Panc1 (cell line): ENCODE data around the gene CDH3. TPM values are rescaled to one million over a fixed set of nuclear protein-coding genes. Genes with fewer than 3 reads are reported as not detected.

Experiments used
- ATAC-seq: fragments of 200-7000 bp; cut with Tn5 transposase; 2 replicates; pipeline ENCODE4 v1.9.1; 2020; ENCODE audit warnings: mild to moderate bottlenecking, moderate library complexity
- BruUV-seq: library from RNA; stranded (reverse); fragments of 400-500 nt; replicated peaks from 2 replicates; lab custom pipeline; 2021; lab: Mats Ljungman, UMichigan
- CTCF ChIA-PET: fragments of 300-600 bp; sonication (Branson Sonifier 250); formaldehyde crosslinking; loops from one replicate; lab custom pipeline; 2022; ENCODE audit warnings: antibody characterized with exemption; lab: Charles Lee
- POLR2A ChIA-PET: fragments of 300-600 bp; sonication (Branson Sonifier 250); formaldehyde crosslinking; loops from one replicate; lab custom pipeline; 2022; ENCODE audit warnings: antibody characterized with exemption; lab: Charles Lee
- DNase-seq: peaks from one replicate; pipeline ENCODE4 v3.0.0-alpha.2; 2010; ENCODE audit warnings: low read depth, low spot score
- H3K27ac ChIP-seq: 2 replicates; pipeline ENCODE4 v1.5.1; 2011; ENCODE audit warnings: mild to moderate bottlenecking, low read length, inconsistent platforms
- H3K27me3 ChIP-seq: fragments of 200-500 bp; sonication (Bioruptor generic); 2 replicates; pipeline ENCODE4 v1.6.0; 2014; ENCODE audit warnings: low read length, inconsistent platforms; ENCODE audit not compliant: control insufficient read depth, insufficient read depth
- H3K36me3 ChIP-seq: fragments of 200-500 bp; sonication (Bioruptor generic); 2 replicates; pipeline ENCODE4 v1.5.1; 2014; ENCODE audit warnings: inconsistent platforms, mild to moderate bottlenecking, low read length, moderate library complexity; ENCODE audit not compliant: control insufficient read depth, insufficient read depth
- H3K4me1 ChIP-seq: 2 replicates; pipeline ENCODE4 v1.5.1; 2011; ENCODE audit warnings: inconsistent platforms, mild to moderate bottlenecking, low read length, moderate library complexity; ENCODE audit not compliant: control insufficient read depth, insufficient read depth
- H3K4me3 ChIP-seq, 2 experiments: 2 replicates each; pipeline ENCODE4 v1.5.1; 2011 to 2012; ENCODE audit warnings: low read depth in 2 of 2, low read length in 2 of 2, mild to moderate bottlenecking in 2 of 2, inconsistent platforms in 1 of 2, moderate library complexity in 1 of 2
- H3K9me3 ChIP-seq: fragments of 200-500 bp; sonication (Bioruptor generic); 2 replicates; pipeline ENCODE4 v1.5.1; 2014; ENCODE audit warnings: low read depth, mild to moderate bottlenecking, inconsistent platforms, low read length, moderate library complexity; ENCODE audit not compliant: control insufficient read depth, insufficient read depth
- CTCF ChIP-seq: fragments of 450-650 bp; IDR thresholded peaks from 2 replicates; pipeline ENCODE4 v1.5.1; 2017; ENCODE audit warnings: mild to moderate bottlenecking
- POLR2AphosphoS5 ChIP-seq: IDR thresholded peaks from 2 replicates; pipeline ENCODE4 v1.6.1; 2012; ENCODE audit warnings: mild to moderate bottlenecking, low read depth, low read length, moderate library complexity
- SIN3A ChIP-seq: IDR thresholded peaks from 2 replicates; pipeline ENCODE4 v1.6.1; 2012; ENCODE audit warnings: low read depth, mild to moderate bottlenecking, low read length, moderate library complexity, borderline replicate concordance; ENCODE audit not compliant: insufficient read depth
- TCF7L2 ChIP-seq: IDR thresholded peaks from 2 replicates; pipeline ENCODE4 v1.6.1; 2011; ENCODE audit warnings: mild to moderate bottlenecking, low read depth, low read length, inconsistent platforms
- in situ Hi-C: cut with HindIII; loops from 2 replicates; pipeline ENCODE4 v1.10.0; 2016; ENCODE audit warnings: low sequenced_read_pairs, low pct_unique_long_range_greater_than_20kb
- intact Hi-C: fragments of 100-400 bp; cut with micrococcal nuclease; formaldehyde crosslinking; loops from one replicate; pipeline ENCODE4 v1.10.0; 2022; ENCODE audit not compliant: unreplicated experiment
- total RNA-seq: library from RNA; stranded (reverse); gene quantifications from one replicate; pipeline ENCODE4 v1.2.1, GENCODE V29; 2021; ENCODE audit not compliant: unreplicated experiment
- TF ChIP-seq, protein P1 (sequence below), 2 experiments: IDR thresholded peaks; 2 replicates each; pipeline ENCODE4 v1.6.1; 2011 to 2012; ENCODE audit warnings: low read depth in 2 of 2, control low read depth in 1 of 2, low read length in 1 of 2, mild to moderate bottlenecking in 1 of 2, moderate library complexity in 1 of 2; ENCODE audit not compliant: insufficient read depth in 1 of 2

CDH3 gene
- total RNA-seq, 1 experiment from 2014 or later, result 16.7 TPM

GRCh38 chr16:68636818-68637217, 8.3 kb upstream of the CDH3 start:
- Histone ChIP-seq H3K27ac (no peak overlapping the region), H3K36me3 (no peaks in the 10 kb centered on the region), H3K27me3 (no peaks in the 10 kb centered on the region), H3K9me3 (no peaks in the 10 kb centered on the region), H3K4me3 (no peak overlapping the region), H3K4me1 (peaks cover 10% of the 10 kb centered on the region)
- intact Hi-C loops, result no loop called here
- ChIA-PET POLR2A (no interaction called here), CTCF (no interaction called here)
- in situ Hi-C loops, result no loop called here
- TF ChIP-seq, protein P1, sequence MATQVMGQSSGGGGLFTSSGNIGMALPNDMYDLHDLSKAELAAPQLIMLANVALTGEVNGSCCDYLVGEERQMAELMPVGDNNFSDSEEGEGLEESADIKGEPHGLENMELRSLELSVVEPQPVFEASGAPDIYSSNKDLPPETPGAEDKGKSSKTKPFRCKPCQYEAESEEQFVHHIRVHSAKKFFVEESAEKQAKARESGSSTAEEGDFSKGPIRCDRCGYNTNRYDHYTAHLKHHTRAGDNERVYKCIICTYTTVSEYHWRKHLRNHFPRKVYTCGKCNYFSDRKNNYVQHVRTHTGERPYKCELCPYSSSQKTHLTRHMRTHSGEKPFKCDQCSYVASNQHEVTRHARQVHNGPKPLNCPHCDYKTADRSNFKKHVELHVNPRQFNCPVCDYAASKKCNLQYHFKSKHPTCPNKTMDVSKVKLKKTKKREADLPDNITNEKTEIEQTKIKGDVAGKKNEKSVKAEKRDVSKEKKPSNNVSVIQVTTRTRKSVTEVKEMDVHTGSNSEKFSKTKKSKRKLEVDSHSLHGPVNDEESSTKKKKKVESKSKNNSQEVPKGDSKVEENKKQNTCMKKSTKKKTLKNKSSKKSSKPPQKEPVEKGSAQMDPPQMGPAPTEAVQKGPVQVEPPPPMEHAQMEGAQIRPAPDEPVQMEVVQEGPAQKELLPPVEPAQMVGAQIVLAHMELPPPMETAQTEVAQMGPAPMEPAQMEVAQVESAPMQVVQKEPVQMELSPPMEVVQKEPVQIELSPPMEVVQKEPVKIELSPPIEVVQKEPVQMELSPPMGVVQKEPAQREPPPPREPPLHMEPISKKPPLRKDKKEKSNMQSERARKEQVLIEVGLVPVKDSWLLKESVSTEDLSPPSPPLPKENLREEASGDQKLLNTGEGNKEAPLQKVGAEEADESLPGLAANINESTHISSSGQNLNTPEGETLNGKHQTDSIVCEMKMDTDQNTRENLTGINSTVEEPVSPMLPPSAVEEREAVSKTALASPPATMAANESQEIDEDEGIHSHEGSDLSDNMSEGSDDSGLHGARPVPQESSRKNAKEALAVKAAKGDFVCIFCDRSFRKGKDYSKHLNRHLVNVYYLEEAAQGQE (IDR thresholded peaks at IDR 0.05; ENCODE audit: insufficient read depth in 1 of 2, low read depth in 2 of 2, low read length in 1 of 2), result no peak
- TF ChIP-seq POLR2AphosphoS5 (no peak), SIN3A (no peak), TCF7L2 (no peak), CTCF (no peak)
- ATAC-seq (no peak), DNase-seq (no peak)
- BruUV-seq, result no TSS peak

DNA sequence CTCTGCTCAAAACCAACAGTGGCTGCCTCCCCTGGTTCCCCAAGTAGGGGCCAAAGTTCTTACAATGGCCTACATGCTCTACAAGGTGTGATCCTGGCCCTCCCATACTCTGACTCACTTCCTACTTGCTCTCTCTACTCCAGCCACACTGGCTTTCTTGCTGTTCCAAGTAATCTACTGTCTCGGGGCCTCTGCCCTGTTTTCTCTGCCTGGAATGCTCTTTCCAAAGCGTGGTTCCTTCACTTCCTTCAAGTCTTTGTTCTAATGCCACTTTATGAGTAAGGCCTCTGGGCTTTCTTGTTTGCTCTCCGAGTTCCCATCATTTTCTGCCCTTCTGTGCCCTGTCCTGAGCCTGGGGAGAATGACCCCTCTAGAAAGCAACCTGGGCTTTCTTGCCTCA, 4.1 kb upstream of the CDH3 start:
- no TSS peak for BruUV-seq

More for the DNA sequence above, 4.1 kb upstream of the CDH3 start:
- in situ Hi-C loops (no loop called here), intact Hi-C loops (no loop called here)
- H3K9me3 ChIP-seq, result no peaks in the 10 kb centered on the region
- no peaks in the 10 kb centered on the region for H3K27me3 ChIP-seq
- ChIA-PET POLR2A (no interaction called here), CTCF (no interaction called here)
- no peak overlapping the region for H3K4me3 ChIP-seq
- peak overlapping the region; percentile 61; the same call in 1 of the 2 replicates for H3K27ac ChIP-seq
- ATAC-seq (peak; percentile 63), DNase-seq (no peak)
- TF ChIP-seq CTCF (no peak), TCF7L2 (0 out of 2 replicates have a peak, but pooled peaks have one; percentile 18), POLR2AphosphoS5 (no peak)
- TF ChIP-seq, protein P1 (IDR thresholded peaks at IDR 0.05; ENCODE audit: insufficient read depth in 1 of 2, low read depth in 2 of 2, low read length in 1 of 2), result no peak
- peaks cover 5% of the 10 kb centered on the region; the same call in 1 of the 2 replicates for H3K36me3 ChIP-seq
- peaks cover 14% of the 10 kb centered on the region for H3K4me1 ChIP-seq
